ENCODE results near the gene PCDHGA12. TPM values are rescaled to one million over a fixed set of nuclear protein-coding genes. Genes with fewer than 3 reads are reported as not detected.

PCDHGA12 gene
- total RNA-seq, 4 donors from 2014 or later = 9.4 to 13.5 (median 10.7) TPM

DNA sequence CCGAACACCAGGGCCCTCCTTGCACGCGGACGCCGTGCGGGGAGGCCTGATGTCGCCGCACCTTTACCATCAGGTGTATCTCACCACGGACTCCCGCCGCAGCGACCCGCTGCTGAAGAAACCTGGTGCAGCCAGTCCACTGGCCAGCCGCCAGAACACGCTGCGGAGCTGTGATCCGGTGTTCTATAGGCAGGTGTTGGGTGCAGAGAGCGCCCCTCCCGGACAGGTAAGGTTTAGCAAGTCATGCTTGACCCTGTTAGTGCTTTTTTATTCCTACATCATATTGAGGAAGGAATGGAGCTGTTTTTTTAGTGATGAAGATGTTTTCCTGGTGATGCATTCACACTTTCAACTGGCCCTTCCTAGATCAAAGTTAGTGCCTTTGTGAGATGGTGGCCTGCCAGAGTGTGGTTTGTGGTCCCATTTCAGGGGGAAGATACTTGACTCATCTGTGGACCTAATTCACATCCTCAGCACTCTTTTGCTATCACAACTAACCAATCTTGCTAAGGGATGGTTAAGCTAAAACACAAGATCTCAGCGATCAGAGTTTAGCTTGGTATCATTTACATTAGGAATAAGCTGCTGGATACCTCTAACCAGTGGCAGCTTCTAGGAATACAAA is 48.1 kb downstream of the PCDHGA12 start:
- intact Hi-C loops (cut with DNase I) = loop anchor here (5.0 to 10.0 kb wide), 2 partner anchors 39 to 76 kb away; no protein-coding TSS in a partner anchor
- Histone ChIP-seq H3K4me1 (peaks cover 14 to 35% of the 10 kb centered on the region in 2 donors), H3K4me3 (replicated peaks in 1 of 3) (no peak overlapping the region), H3K36me3 (no peaks in the 10 kb centered on the region), H3K27me3 (no peaks in the 10 kb centered on the region), H3K9me3 (no peaks in the 10 kb centered on the region), H3K27ac (no peak overlapping the region)
- 25 to 34% methylated on average over 13 to 20 of the region's 20 CpGs for WGBS, 2 donors
- DNase-seq = peak; percentile 87 to 89
- peak in 4 of 6 experiments; percentile 25 to 57 (median 49) for TF ChIP-seq CTCF (IDR thresholded peaks at IDR 0.05)
- no peak for TF ChIP-seq POLR2A (IDR thresholded peaks at IDR 0.05)

DNA sequence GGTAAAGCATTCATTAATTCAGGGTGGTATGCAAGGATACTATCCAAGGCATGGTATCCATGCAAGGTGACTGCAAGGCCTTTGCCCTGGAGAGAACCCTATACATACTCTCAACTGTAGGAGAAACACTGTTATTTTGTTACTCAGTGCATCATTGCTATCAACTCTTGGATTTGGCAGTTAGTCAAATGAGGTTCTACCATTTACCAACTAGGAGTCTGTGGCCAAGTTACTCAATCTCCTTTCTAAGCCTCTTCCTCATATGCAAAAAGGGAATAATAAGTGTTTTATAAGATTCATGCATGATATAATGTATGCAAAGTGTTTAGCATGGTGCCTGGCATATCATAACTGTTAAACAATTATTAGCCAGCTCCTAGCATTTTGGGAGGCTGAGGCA is 49.5 kb downstream of the PCDHGA12 start:
- no peak for TF ChIP-seq CTCF (IDR thresholded peaks at IDR 0.05)
- TF ChIP-seq POLR2A (IDR thresholded peaks at IDR 0.05) = no peak
- H3K4me1 ChIP-seq = peaks cover 20 to 44% of the 10 kb centered on the region in 2 donors
- H3K27ac ChIP-seq = no peak overlapping the region
- H3K4me3 ChIP-seq (replicated peaks in 1 of 3) = no peak overlapping the region
- no peaks in the 10 kb centered on the region for H3K27me3 ChIP-seq
- H3K36me3 ChIP-seq = no peaks in the 10 kb centered on the region
- no peak for DNase-seq
- intact Hi-C loops (cut with DNase I) = loop anchor here (5.0 to 10.0 kb wide), 2 partner anchors 38 to 75 kb away; no protein-coding TSS in a partner anchor
- no peaks in the 10 kb centered on the region for H3K9me3 ChIP-seq

Other genes starting within 250 kb of the PCDHGA12 start
- 1 to 10 TPM; 3.5 to 4.8 (median 4.1) TPM for gene PCDHB16, start 248.1 kb upstream of the PCDHGA12 start, total RNA-seq
- 1 to 10 TPM; 2.0 to 3.9 (median 3.0) TPM for gene PCDHB9, start 243.3 kb upstream of the PCDHGA12 start, total RNA-seq
- gene PCDHB10, start 238.2 kb upstream of the PCDHGA12 start, total RNA-seq = 1 to 10 TPM; 1.6 to 3.1 (median 2.4) TPM
- 1 to 10 TPM; 2.0 to 3.4 (median 2.5) TPM for gene PCDHB11, start 230.9 kb upstream of the PCDHGA12 start, total RNA-seq
- 1 to 10 TPM; 1.1 to 3.6 (median 2.4) TPM for gene PCDHB12, start 221.8 kb upstream of the PCDHGA12 start, total RNA-seq
- gene PCDHB13, start 216.6 kb upstream of the PCDHGA12 start, total RNA-seq = 1 to 10 TPM; 4.0 to 7.2 (median 5.2) TPM
- gene PCDHB14, start 207.2 kb upstream of the PCDHGA12 start, total RNA-seq = 1 to 10 TPM; 3.5 to 6.5 (median 4.0) TPM
- 1 to 10 TPM; 3.8 to 6.8 (median 5.5) TPM for gene PCDHB15, start 185.1 kb upstream of the PCDHGA12 start, total RNA-seq
- 1 to 10 TPM in 2 of 4 donors, not detected in 2; 1.6 to 4.5 TPM for gene SLC25A2, start 126.5 kb upstream of the PCDHGA12 start, total RNA-seq
- gene TAF7, start 109.7 kb upstream of the PCDHGA12 start, total RNA-seq = 10 to 100 TPM; 48.0 to 72.6 (median 60.9) TPM
- gene PCDHGA1, start 100.0 kb upstream of the PCDHGA12 start, total RNA-seq = 1 to 10 TPM in 2 of 4 donors, under 1 TPM in 2; 0.40 to 1.3 (median 0.87) TPM
- 1 to 10 TPM; 4.3 to 6.4 (median 5.6) TPM for gene PCDHGA2, start 91.7 kb upstream of the PCDHGA12 start, total RNA-seq
- 1 to 10 TPM; 3.0 to 4.7 (median 4.1) TPM for gene PCDHGA3, start 86.7 kb upstream of the PCDHGA12 start, total RNA-seq
- gene PCDHGB1, start 80.4 kb upstream of the PCDHGA12 start, total RNA-seq = 1 to 10 TPM; 3.9 to 7.5 (median 6.0) TPM
- 1 to 10 TPM; 3.5 to 7.7 (median 4.4) TPM for gene PCDHGA4, start 75.5 kb upstream of the PCDHGA12 start, total RNA-seq
- 1 to 10 TPM; 4.4 to 7.6 (median 6.6) TPM for gene PCDHGB2, start 70.5 kb upstream of the PCDHGA12 start, total RNA-seq
- 1 to 10 TPM; 3.5 to 5.3 (median 4.2) TPM for gene PCDHGA5, start 66.3 kb upstream of the PCDHGA12 start, total RNA-seq
- 1 to 10 TPM; 5.1 to 9.2 (median 5.8) TPM for gene PCDHGB3, start 60.3 kb upstream of the PCDHGA12 start, total RNA-seq
- gene PCDHGA6, start 56.6 kb upstream of the PCDHGA12 start, total RNA-seq = 1 to 10 TPM; 5.6 to 7.3 (median 5.8) TPM
- 1 to 10 TPM; 5.1 to 9.8 (median 7.8) TPM for gene PCDHGA7, start 47.8 kb upstream of the PCDHGA12 start, total RNA-seq
- 10 to 100 TPM; 10.4 to 12.5 (median 10.4) TPM for gene PCDHGB4, start 42.8 kb upstream of the PCDHGA12 start, total RNA-seq
- 1 to 10 TPM; 2.9 to 5.8 (median 4.7) TPM for gene PCDHGA8, start 37.9 kb upstream of the PCDHGA12 start, total RNA-seq
- gene PCDHGB5, start 32.6 kb upstream of the PCDHGA12 start, total RNA-seq = 10 to 100 TPM; 17.2 to 22.6 (median 20.2) TPM
- gene PCDHGA9, start 27.7 kb upstream of the PCDHGA12 start, total RNA-seq = 10 to 100 TPM in 3 of 4 donors, 1 to 10 TPM in 1; 9.7 to 12.1 (median 11.0) TPM
- gene PCDHGB6, start 22.5 kb upstream of the PCDHGA12 start, total RNA-seq = 10 to 100 TPM in 3 of 4 donors, 1 to 10 TPM in 1; 9.5 to 11.4 (median 10.9) TPM
- 10 to 100 TPM in 1 of 4 donors, 1 to 10 TPM in 3; 8.7 to 17.1 (median 9.3) TPM for gene PCDHGA10, start 17.5 kb upstream of the PCDHGA12 start, total RNA-seq
- 10 to 100 TPM in 3 of 4 donors, 1 to 10 TPM in 1; 9.5 to 19.7 (median 11.3) TPM for gene PCDHGB7, start 12.8 kb upstream of the PCDHGA12 start, total RNA-seq
- gene PCDHGA11, start 9.5 kb upstream of the PCDHGA12 start, total RNA-seq = 1 to 10 TPM; 8.0 to 9.5 (median 8.2) TPM
- 10 to 100 TPM; 24.7 to 31.5 (median 27.6) TPM for gene PCDHGC3, start 45.5 kb downstream of the PCDHGA12 start, total RNA-seq
- 10 to 100 TPM in 1 of 4 donors, 1 to 10 TPM in 3; 2.5 to 10.7 (median 4.8) TPM for gene PCDHGC4, start 54.5 kb downstream of the PCDHGA12 start, total RNA-seq
- gene PCDHGC5, start 58.6 kb downstream of the PCDHGA12 start, total RNA-seq = 1 to 10 TPM; 1.8 to 3.4 (median 2.1) TPM
- gene DIAPH1, start 188.5 kb downstream of the PCDHGA12 start, total RNA-seq = 100 to 1,000 TPM in 1 of 4 donors, 10 to 100 TPM in 3; 82.1 to 103 (median 89.7) TPM
- gene HDAC3, start 206.3 kb downstream of the PCDHGA12 start, total RNA-seq = 10 to 100 TPM; 44.2 to 62.7 (median 54.6) TPM
- gene RELL2, start 206.5 kb downstream of the PCDHGA12 start, total RNA-seq = 1 to 10 TPM; 2.4 to 5.7 (median 4.6) TPM
- 10 to 100 TPM; 15.2 to 28.3 (median 22.7) TPM for gene FCHSD1, start 220.9 kb downstream of the PCDHGA12 start, total RNA-seq